CD4-positive, CD25-positive, alpha-beta regulatory T cell (primary cell): ENCODE data around the gene PPARD. TPM values are rescaled to one million over a fixed set of nuclear protein-coding genes. Genes with fewer than 3 reads are reported as not detected.

Experiments
- ATAC-seq, 2 donors: fragments of 150-1000 bp; cut with Tn5 transposase; one replicate each; pipeline ENCODE4 v1.10.0; 2021; ENCODE audit warnings: low read depth in 2 of 2, moderate number of reproducible peaks in 2 of 2, moderate library complexity in 1 of 2
- DNase-seq, 3 donors: peaks; one replicate each; pipeline versions ENCODE4 v3.0.0 to v3.0.0-alpha.2; 2012 to 2022; ENCODE audit warnings: mixed read lengths in 1 of 3
- H3K27ac ChIP-seq: one replicate; pipeline ENCODE4 v1.7.0; 2013; ENCODE audit warnings: mild to moderate bottlenecking, low read length; ENCODE audit not compliant: insufficient read depth, poor library complexity, severe bottlenecking
- H3K27me3 ChIP-seq: one replicate; pipeline ENCODE4 v1.7.0; 2013; ENCODE audit warnings: low read length; ENCODE audit not compliant: control insufficient read depth, insufficient read depth
- H3K36me3 ChIP-seq: one replicate; pipeline ENCODE4 v1.7.0; 2013; ENCODE audit warnings: mild to moderate bottlenecking, low read length, moderate library complexity; ENCODE audit not compliant: control insufficient read depth, insufficient read depth
- H3K4me1 ChIP-seq: 2 replicates; pipeline ENCODE4 v1.7.0; 2013; ENCODE audit warnings: mild to moderate bottlenecking, low read length; ENCODE audit not compliant: insufficient read depth, control insufficient read depth, poor library complexity, severe bottlenecking
- H3K4me3 ChIP-seq: one replicate; pipeline ENCODE4 v1.7.0; 2013; ENCODE audit warnings: low read depth, mild to moderate bottlenecking, low read length, moderate library complexity
- H3K9me3 ChIP-seq, 2 experiments: 1 replicate in 1 of 2; 2 replicates in 1 of 2; pipeline ENCODE4 v1.7.0; 2013; ENCODE audit warnings: low read length in 2 of 2, mild to moderate bottlenecking in 1 of 2, moderate library complexity in 1 of 2; ENCODE audit not compliant: control insufficient read depth in 2 of 2
- H3K27ac Mint-ChIP-seq, 3 donors: one replicate each; pipeline ENCODE4 v1.8.0; 2020 to 2022; ENCODE audit warnings: mild to moderate bottlenecking in 3 of 3, mixed read lengths in 3 of 3, moderate library complexity in 2 of 3
- H3K27me3 Mint-ChIP-seq: one replicate; pipeline ENCODE4 v1.8.0; 2022; ENCODE audit warnings: mild to moderate bottlenecking, mixed read lengths
- H3K36me3 Mint-ChIP-seq: one replicate; pipeline ENCODE4 v1.8.0; 2020; ENCODE audit warnings: mixed read lengths
- H3K4me1 Mint-ChIP-seq, 4 donors: one replicate each; pipeline ENCODE4 v1.8.0; 2020 to 2022; ENCODE audit warnings: mixed read lengths in 4 of 4, mild to moderate bottlenecking in 1 of 4
- H3K4me3 Mint-ChIP-seq, 4 donors: one replicate each; pipeline ENCODE4 v1.8.0; 2020 to 2022; ENCODE audit warnings: mild to moderate bottlenecking in 4 of 4, mixed read lengths in 4 of 4, moderate library complexity in 3 of 4
- H3K9me3 Mint-ChIP-seq, 7 donors: one replicate each; pipeline ENCODE4 v1.8.0; 2020 to 2022; ENCODE audit warnings: mixed read lengths in 7 of 7, mild to moderate bottlenecking in 3 of 7, moderate library complexity in 2 of 7
- polyA plus RNA-seq, 4 donors: library from polyadenylated mRNA; unstranded; fragments of 300-500 nt; fragmentation: Illumina TruSeq; gene quantifications; one replicate each; pipeline ENCODE4 v1.2.3, GENCODE V29; 2021
- total RNA-seq: library from RNA; stranded (reverse); gene quantifications from one replicate; pipeline ENCODE4 v1.2.3, GENCODE V29; 2022

PPARD gene
- total and polyA plus RNA-seq, 5 donors from 2014 or later, result 3.8 to 37.3 (median 5.9) TPM

GRCh38 chr6:35398526-35398925, 56.2 kb downstream of the PPARD start:
- H3K27me3 Mint-ChIP-seq, result no peaks in the 10 kb centered on the region

GRCh38 chr6:35400111-35400510, 57.8 kb downstream of the PPARD start:
- Histone ChIP-seq H3K9me3 (no peaks in the 10 kb centered on the region), H3K4me3 (no peak overlapping the region), H3K4me1 (no peaks in the 10 kb centered on the region), H3K36me3 (no peaks in the 10 kb centered on the region), H3K27me3 (no peaks in the 10 kb centered on the region), H3K27ac (no peak overlapping the region)
- Mint-ChIP-seq H3K4me1 (peaks cover 9 to 28% (median 17%) of the 10 kb centered on the region in 4 donors), H3K27ac (no peak overlapping the region), H3K27me3 (no peaks in the 10 kb centered on the region), H3K9me3 (peaks cover 0 to 2% (median 0%) of the 10 kb centered on the region in 7 donors), H3K4me3 (peak overlapping the region in 1 of 4 donors; percentile 22), H3K36me3 (peaks cover 19% of the 10 kb centered on the region)
- DNase-seq, result no peak
- ATAC-seq, result no peak

More at GRCh38 chr6:35398526-35398925, 56.2 kb downstream of the PPARD start:
- Histone ChIP-seq H3K27me3 (no peaks in the 10 kb centered on the region), H3K4me1 (peaks cover 6% of the 10 kb centered on the region), H3K27ac (no peak overlapping the region), H3K9me3 (no peaks in the 10 kb centered on the region), H3K36me3 (no peaks in the 10 kb centered on the region), H3K4me3 (no peak overlapping the region)
- Mint-ChIP-seq H3K36me3 (peaks cover 19% of the 10 kb centered on the region), H3K4me3 (no peak overlapping the region), H3K4me1 (peaks cover 18 to 41% (median 22%) of the 10 kb centered on the region in 4 donors), H3K27ac (peak overlapping the region in 1 of 3 donors; percentile 60), H3K9me3 (peaks cover 0 to 2% (median 0%) of the 10 kb centered on the region in 7 donors)
- no peak for DNase-seq
- no peak for ATAC-seq

- H3K4me1 Mint-ChIP-seq, result peaks cover 9 to 23% (median 15%) of the 10 kb centered on the region in 4 donors
- Histone ChIP-seq H3K9me3 (no peaks in the 10 kb centered on the region), H3K36me3 (no peaks in the 10 kb centered on the region), H3K4me1 (no peaks in the 10 kb centered on the region), H3K27ac (no peak overlapping the region), H3K27me3 (no peaks in the 10 kb centered on the region), H3K4me3 (no peak overlapping the region)
- H3K27ac Mint-ChIP-seq, result peak overlapping the region in 1 of 3 donors; percentile 85
- H3K27me3 Mint-ChIP-seq, result no peaks in the 10 kb centered on the region
- H3K9me3 Mint-ChIP-seq, result peaks cover 0 to 2% (median 0%) of the 10 kb centered on the region in 7 donors
- no peak for DNase-seq
- no peak for ATAC-seq
- H3K36me3 Mint-ChIP-seq, result peaks cover 15% of the 10 kb centered on the region
- H3K4me3 Mint-ChIP-seq, result no peak overlapping the region
Observed at GRCh38 chr6:35400901-35401311, 58.5 kb downstream of the PPARD start.

GRCh38 chr6:35401514-35401913, 59.2 kb downstream of the PPARD start:
- Mint-ChIP-seq H3K4me3 (no peak overlapping the region), H3K36me3 (peaks cover 15% of the 10 kb centered on the region), H3K27me3 (no peaks in the 10 kb centered on the region), H3K9me3 (peaks cover 0 to 2% (median 0%) of the 10 kb centered on the region in 7 donors), H3K4me1 (peaks cover 9 to 25% (median 15%) of the 10 kb centered on the region in 4 donors), H3K27ac (peak overlapping the region in 2 of 3 donors; percentile 32 to 85)
- H3K4me1 ChIP-seq, result no peaks in the 10 kb centered on the region
- DNase-seq (no peak), ATAC-seq (no peak)
- H3K4me3 ChIP-seq, result no peak overlapping the region
- no peaks in the 10 kb centered on the region for H3K27me3 ChIP-seq
- no peak overlapping the region for H3K27ac ChIP-seq
- H3K36me3 ChIP-seq, result no peaks in the 10 kb centered on the region
- no peaks in the 10 kb centered on the region for H3K9me3 ChIP-seq

- H3K9me3 ChIP-seq, result no peaks in the 10 kb centered on the region
- Mint-ChIP-seq H3K27me3 (no peaks in the 10 kb centered on the region), H3K4me3 (peak overlapping the region in 1 of 4 donors; percentile 35), H3K36me3 (peaks cover 11% of the 10 kb centered on the region), H3K9me3 (peaks cover 0 to 2% (median 0%) of the 10 kb centered on the region in 7 donors), H3K4me1 (peaks cover 9 to 21% (median 14%) of the 10 kb centered on the region in 4 donors), H3K27ac (peak overlapping the region in 2 of 3 donors; percentile 74 to 82)
- no peaks in the 10 kb centered on the region for H3K4me1 ChIP-seq
- no peak for DNase-seq
- ATAC-seq, result no peak
- H3K27ac ChIP-seq, result no peak overlapping the region
- H3K27me3 ChIP-seq, result no peaks in the 10 kb centered on the region
- no peaks in the 10 kb centered on the region for H3K36me3 ChIP-seq
- H3K4me3 ChIP-seq, result no peak overlapping the region
Observed at GRCh38 chr6:35402136-35402855, 59.9 kb downstream of the PPARD start.

- Histone ChIP-seq H3K27me3 (no peaks in the 10 kb centered on the region), H3K27ac (no peak overlapping the region), H3K36me3 (no peaks in the 10 kb centered on the region), H3K9me3 (no peaks in the 10 kb centered on the region), H3K4me3 (no peak overlapping the region), H3K4me1 (no peaks in the 10 kb centered on the region)
- DNase-seq (no peak), ATAC-seq (no peak)
- peaks cover 0 to 2% (median 0%) of the 10 kb centered on the region in 7 donors for H3K9me3 Mint-ChIP-seq
- no peak overlapping the region for H3K4me3 Mint-ChIP-seq
- H3K27ac Mint-ChIP-seq, result no peak overlapping the region
- peaks cover 9 to 17% (median 14%) of the 10 kb centered on the region in 4 donors for H3K4me1 Mint-ChIP-seq
- peaks cover 6% of the 10 kb centered on the region for H3K36me3 Mint-ChIP-seq
- H3K27me3 Mint-ChIP-seq, result no peaks in the 10 kb centered on the region
Observed at GRCh38 chr6:35402856-35403191, 60.5 kb downstream of the PPARD start.

- H3K4me1 ChIP-seq, result no peaks in the 10 kb centered on the region
- H3K9me3 Mint-ChIP-seq, result no peaks in the 10 kb centered on the region
- peak overlapping the region; percentile 75 to 84 (median 82) for H3K27ac Mint-ChIP-seq
- no peaks in the 10 kb centered on the region for H3K27me3 Mint-ChIP-seq
- no peaks in the 10 kb centered on the region for H3K27me3 ChIP-seq
- peaks cover 0 to 17% (median 12%) of the 10 kb centered on the region in 4 donors for H3K4me1 Mint-ChIP-seq
- ATAC-seq (no peak), DNase-seq (no peak)
- H3K4me3 ChIP-seq, result no peak overlapping the region
- H3K27ac ChIP-seq, result no peak overlapping the region
- H3K36me3 ChIP-seq, result no peaks in the 10 kb centered on the region
- H3K36me3 Mint-ChIP-seq, result no peaks in the 10 kb centered on the region
- no peak overlapping the region for H3K4me3 Mint-ChIP-seq
- no peaks in the 10 kb centered on the region for H3K9me3 ChIP-seq
Observed at GRCh38 chr6:35403544-35404442, 61.4 kb downstream of the PPARD start.
